Ovary (tissue), 3 donors: ENCODE results near the gene SLC4A7.

Source experiments
- CTCF ChIP-seq, 3 donors: fragments of 450-650 bp in 2 of 3; fragments of 200-600 bp in 1 of 3; IDR thresholded peaks; one replicate each; pipeline versions ENCODE4 v1.5.1 to v1.8.0; 2016 to 2022; ENCODE audit warnings: antibody characterized with exemption in 3 of 3, mild to moderate bottlenecking in 1 of 3
- POLR2A ChIP-seq: fragments of 450-650 bp; IDR thresholded peaks from one replicate; pipeline ENCODE4 v1.6.1; 2017; ENCODE audit warnings: antibody characterized with exemption, mild to moderate bottlenecking, moderate library complexity
- donor health status: DM: no; HTN: no; CAD: no.

GRCh38 chr3:27349832-27350231 lies 134.4 kb downstream of the SLC4A7 start:
- no peak for TF ChIP-seq POLR2A
- TF ChIP-seq CTCF (IDR thresholded peaks at IDR 0.05), result no peak
